ENCODE results near the gene FARP2.
"Not testable (repeated sequence)": the region's sequence is repeated elsewhere in the genome, so short reads cannot be mapped to it uniquely, and the experiment has no call there.

Gene FARP2

GRCh38 chr2:241316825-241317224 is 39.3 kb upstream of the FARP2 start:
- ChIA-PET CTCF (no interaction called here), POLR2A (ENCODE audit: low non-redundant PET) (no interaction called here)
- no peak for DNase-seq (ENCODE audit: low spot score)
- TF ChIP-seq CTCF (conservative IDR thresholded peaks at IDR 0.05; ENCODE audit: low read depth) = no peak
- peak overlapping the region; percentile 94 for H3K27ac ChIP-seq

GRCh38 chr2:241317391-241317790 is 38.7 kb upstream of the FARP2 start:
- DNase-seq (ENCODE audit: low spot score) = no peak
- CTCF ChIA-PET = no interaction called here
- H3K27ac ChIP-seq = no peak overlapping the region
- POLR2A ChIA-PET (ENCODE audit: low non-redundant PET) = no interaction called here
- no peak for TF ChIP-seq CTCF (conservative IDR thresholded peaks at IDR 0.05; ENCODE audit: low read depth)

GRCh38 chr2:241318830-241319229 is 37.3 kb upstream of the FARP2 start:
- DNase-seq (ENCODE audit: low spot score); CTCF ChIA-PET; H3K27ac ChIP-seq; POLR2A ChIA-PET (ENCODE audit: low non-redundant PET): not testable (repeated sequence)

GRCh38 chr2:241320394-241320793 is 35.7 kb upstream of the FARP2 start:
- no peak for TF ChIP-seq CTCF (conservative IDR thresholded peaks at IDR 0.05; ENCODE audit: low read depth)
- H3K27ac ChIP-seq = no peak overlapping the region
- DNase-seq (ENCODE audit: low spot score) = no peak
- CTCF ChIA-PET = no interaction called here
- POLR2A ChIA-PET (ENCODE audit: low non-redundant PET) = no interaction called here

GRCh38 chr2:241321033-241321432 is 35.1 kb upstream of the FARP2 start:
- H3K27ac ChIP-seq = no peak overlapping the region
- no peak for TF ChIP-seq CTCF (conservative IDR thresholded peaks at IDR 0.05; ENCODE audit: low read depth)
- no peak for DNase-seq (ENCODE audit: low spot score)
- ChIA-PET CTCF (no interaction called here), POLR2A (ENCODE audit: low non-redundant PET) (no interaction called here)

GRCh38 chr2:241321886-241322285 is 34.2 kb upstream of the FARP2 start:
- TF ChIP-seq CTCF (conservative IDR thresholded peaks at IDR 0.05; ENCODE audit: low read depth) = no peak
- peak overlapping the region; percentile 28; the same call in 1 of the 2 replicates for H3K27ac ChIP-seq
- CTCF ChIA-PET = no interaction called here
- DNase-seq (ENCODE audit: low spot score) = no peak
- POLR2A ChIA-PET (ENCODE audit: low non-redundant PET) = no interaction called here

GRCh38 chr2:241323778-241324177 is 32.3 kb upstream of the FARP2 start:
- no peak for TF ChIP-seq CTCF (conservative IDR thresholded peaks at IDR 0.05; ENCODE audit: low read depth)
- ChIA-PET CTCF (interaction anchor here (0.5 kb wide), 1 partner anchor 64 kb away, joined by 3 read pairs; no protein-coding TSS in a partner anchor), POLR2A (ENCODE audit: low non-redundant PET) (no interaction called here)
- no peak overlapping the region for H3K27ac ChIP-seq
- DNase-seq (ENCODE audit: low spot score) = no peak

Measured in RWPE1 (cell line).